ENCODE measurements around the gene FAM3D. TPM values are rescaled to one million over a fixed set of nuclear protein-coding genes. Genes with fewer than 3 reads are reported as not detected.
"Not testable (repeated sequence)": the region's sequence is repeated elsewhere in the genome, so short reads cannot be mapped to it uniquely, and the experiment has no call there.

FAM3D gene
- total RNA-seq, 4 donors from 2014 or later = 47.0 to 200 (median 135) TPM

DNA sequence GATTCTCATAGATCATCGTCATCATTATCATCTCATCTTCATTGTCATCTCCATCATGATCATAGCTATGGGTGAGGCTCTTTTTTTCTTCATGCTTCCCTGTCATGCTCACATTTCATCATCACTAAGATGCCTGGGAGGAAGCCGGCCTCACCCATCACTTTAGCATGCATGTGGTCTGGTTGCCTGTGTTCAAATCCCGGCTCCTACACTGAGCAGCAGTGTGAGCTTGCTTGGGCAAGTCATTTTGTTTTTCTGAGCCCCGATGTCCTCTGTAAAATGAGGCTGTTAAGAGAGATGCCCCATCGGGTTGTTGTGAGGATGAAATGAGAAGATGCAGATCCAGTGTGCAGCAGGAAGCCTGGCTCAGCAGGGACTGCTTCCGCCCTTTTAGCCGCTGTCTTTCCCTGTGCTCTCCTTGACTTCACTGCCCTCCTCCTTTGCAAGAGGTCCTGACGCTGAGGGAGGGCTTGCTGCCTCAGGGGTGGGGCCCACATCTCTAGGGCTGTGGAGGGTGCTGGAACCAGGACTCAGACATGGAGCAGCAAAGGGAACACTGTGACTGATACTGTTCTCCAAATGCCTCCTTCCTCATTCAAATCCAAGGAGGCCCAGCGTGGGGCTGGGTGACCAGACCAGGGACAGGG lies 14.4 kb upstream of the FAM3D start:
- Histone ChIP-seq H3K27ac (no peak overlapping the region), H3K36me3 (no peaks in the 10 kb centered on the region), H3K4me1 (peaks cover 0 to 8% (median 0%) of the 10 kb centered on the region in 4 donors), H3K27me3 (no peaks in the 10 kb centered on the region), H3K4me3 (no peak overlapping the region), H3K9me3 (no peaks in the 10 kb centered on the region)
- no peak for DNase-seq
- TF ChIP-seq, protein P1, sequence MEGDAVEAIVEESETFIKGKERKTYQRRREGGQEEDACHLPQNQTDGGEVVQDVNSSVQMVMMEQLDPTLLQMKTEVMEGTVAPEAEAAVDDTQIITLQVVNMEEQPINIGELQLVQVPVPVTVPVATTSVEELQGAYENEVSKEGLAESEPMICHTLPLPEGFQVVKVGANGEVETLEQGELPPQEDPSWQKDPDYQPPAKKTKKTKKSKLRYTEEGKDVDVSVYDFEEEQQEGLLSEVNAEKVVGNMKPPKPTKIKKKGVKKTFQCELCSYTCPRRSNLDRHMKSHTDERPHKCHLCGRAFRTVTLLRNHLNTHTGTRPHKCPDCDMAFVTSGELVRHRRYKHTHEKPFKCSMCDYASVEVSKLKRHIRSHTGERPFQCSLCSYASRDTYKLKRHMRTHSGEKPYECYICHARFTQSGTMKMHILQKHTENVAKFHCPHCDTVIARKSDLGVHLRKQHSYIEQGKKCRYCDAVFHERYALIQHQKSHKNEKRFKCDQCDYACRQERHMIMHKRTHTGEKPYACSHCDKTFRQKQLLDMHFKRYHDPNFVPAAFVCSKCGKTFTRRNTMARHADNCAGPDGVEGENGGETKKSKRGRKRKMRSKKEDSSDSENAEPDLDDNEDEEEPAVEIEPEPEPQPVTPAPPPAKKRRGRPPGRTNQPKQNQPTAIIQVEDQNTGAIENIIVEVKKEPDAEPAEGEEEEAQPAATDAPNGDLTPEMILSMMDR (IDR thresholded peaks at IDR 0.05) = no peak
- no peak for TF ChIP-seq POLR2A (IDR thresholded peaks at IDR 0.05)

DNA sequence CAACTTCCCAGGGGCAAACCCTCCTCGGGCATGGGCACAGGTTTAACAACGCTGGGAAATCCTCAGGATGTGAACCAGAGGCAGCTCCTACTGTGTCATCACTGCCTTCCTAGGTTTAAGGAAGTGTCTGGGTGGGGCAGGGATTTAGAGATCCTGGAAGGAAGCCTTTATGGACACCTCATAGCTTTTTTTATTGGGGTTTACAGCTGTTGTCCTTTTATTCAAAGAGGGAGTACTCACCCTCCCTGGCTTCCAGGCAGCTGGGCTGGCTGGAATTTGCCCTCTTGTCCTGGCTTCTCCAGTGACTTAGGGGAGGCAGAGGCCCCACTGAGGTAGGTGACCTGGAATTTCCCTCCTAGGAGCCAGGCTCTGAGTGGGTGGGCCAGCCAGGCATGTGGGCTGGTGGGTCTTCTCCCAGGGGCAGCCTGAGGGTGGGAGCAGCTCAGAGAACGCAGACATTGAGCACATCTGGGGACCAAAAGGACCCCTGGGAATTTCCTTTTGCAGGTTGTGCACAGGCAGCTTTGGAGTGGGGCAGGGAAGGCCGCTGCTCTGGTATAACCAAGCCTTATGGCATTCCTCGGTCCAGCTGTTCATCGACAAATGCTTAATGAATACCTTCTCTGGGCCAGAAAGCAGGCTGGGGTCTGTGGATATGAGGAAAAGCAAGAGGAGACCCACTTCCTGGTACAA lies 13.5 kb upstream of the FAM3D start:
- Histone ChIP-seq H3K4me1 (peaks cover 0 to 8% (median 0%) of the 10 kb centered on the region in 4 donors), H3K36me3 (no peaks in the 10 kb centered on the region), H3K4me3 (no peak overlapping the region), H3K9me3 (no peaks in the 10 kb centered on the region), H3K27me3 (no peaks in the 10 kb centered on the region), H3K27ac (peak overlapping the region in 1 of 4 donors; percentile 52)
- peak in 2 of 3 donors; percentile 64 to 68 for DNase-seq
- TF ChIP-seq POLR2A (IDR thresholded peaks at IDR 0.05) = no peak
- TF ChIP-seq, protein P1 (IDR thresholded peaks at IDR 0.05) = no peak

DNA sequence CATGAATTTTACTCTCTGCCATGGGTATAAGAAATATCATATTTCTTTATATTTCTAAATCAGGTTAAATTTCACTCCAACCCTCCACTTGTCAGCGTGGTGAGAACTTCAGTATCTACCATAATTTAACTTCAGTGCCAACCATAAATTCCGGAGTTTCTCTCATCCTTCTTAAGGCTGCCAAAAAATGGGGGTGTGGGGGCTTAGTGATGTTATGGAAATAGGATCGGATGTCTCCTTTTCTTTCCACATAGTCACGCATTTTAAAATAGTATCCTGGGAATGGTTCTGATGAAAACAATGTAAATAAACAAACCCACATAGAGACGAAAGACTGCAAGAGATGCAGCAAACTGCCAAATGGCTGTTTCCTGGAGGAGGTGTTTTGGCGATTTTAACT lies 12.9 kb upstream of the FAM3D start:
- peaks cover 0 to 8% (median 0%) of the 10 kb centered on the region in 4 donors for H3K4me1 ChIP-seq
- DNase-seq = no peak
- no peaks in the 10 kb centered on the region for H3K9me3 ChIP-seq
- TF ChIP-seq, protein P1 (IDR thresholded peaks at IDR 0.05) = no peak
- no peak for TF ChIP-seq POLR2A (IDR thresholded peaks at IDR 0.05)
- H3K27ac ChIP-seq = peak overlapping the region in 1 of 4 donors; percentile 52
- H3K36me3 ChIP-seq = no peaks in the 10 kb centered on the region
- no peak overlapping the region for H3K4me3 ChIP-seq
- H3K27me3 ChIP-seq = no peaks in the 10 kb centered on the region

DNA sequence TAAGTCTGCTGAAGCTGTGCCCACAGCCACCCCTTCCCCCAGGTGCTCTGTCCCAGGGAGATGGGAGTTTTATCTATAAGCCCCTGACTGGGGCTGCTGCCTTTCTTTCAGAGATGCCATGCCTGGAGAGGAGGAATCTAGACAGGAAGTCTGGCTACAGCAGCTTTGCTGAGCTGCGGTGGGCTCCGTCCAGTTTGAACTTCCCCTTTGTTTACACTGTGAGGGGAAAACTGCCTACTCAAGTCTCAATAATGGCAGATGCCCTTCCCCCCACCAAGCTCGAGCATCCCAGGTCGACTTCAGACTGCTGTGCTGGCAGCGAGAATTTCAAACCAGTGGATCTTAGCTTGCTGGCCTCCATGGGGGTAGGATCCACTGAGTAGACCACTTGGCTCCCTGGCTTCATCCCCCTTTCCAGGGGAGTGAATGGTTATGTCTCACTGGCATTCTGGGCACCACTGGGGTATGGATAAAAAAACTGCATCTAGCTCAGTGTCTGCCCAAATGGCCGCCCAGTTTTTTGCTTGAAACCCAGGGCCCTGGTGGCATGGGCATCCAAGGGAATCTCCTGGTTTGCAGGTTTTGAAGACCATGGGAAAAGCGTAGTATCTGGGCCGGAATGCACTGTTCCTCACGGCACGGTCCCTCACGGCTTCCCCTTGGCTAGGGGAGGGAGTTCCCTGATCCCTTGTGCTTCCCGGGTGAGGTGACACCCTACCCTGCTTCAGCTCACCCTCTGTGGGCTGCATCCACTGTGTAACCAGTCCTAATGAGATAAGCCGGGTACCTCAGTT lies 11.8 kb upstream of the FAM3D start:
- not testable (repeated sequence) for DNase-seq, H3K27ac ChIP-seq, H3K9me3 ChIP-seq, H3K36me3 ChIP-seq, H3K4me1 ChIP-seq, H3K4me3 ChIP-seq, H3K27me3 ChIP-seq

DNA sequence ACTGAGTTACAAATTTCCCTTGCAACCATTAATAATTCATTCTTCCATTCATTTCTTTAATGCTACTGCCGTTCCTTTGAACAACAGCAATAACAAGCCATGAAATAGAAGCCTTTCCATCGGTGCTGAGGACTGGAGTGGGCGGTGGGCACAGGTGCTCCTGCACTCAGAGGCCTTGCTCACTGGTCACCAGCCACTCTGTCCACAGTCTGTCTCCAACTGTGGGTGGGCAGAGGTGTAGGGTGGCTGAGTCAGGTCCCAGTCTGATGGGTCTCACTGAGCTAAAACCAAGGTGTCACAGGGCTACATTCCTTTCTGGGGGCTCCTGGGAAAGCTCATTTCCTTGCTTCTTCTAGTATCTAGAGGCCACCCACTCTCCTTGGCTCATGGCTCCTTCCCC lies 6.3 kb upstream of the FAM3D start:
- no peak for TF ChIP-seq POLR2A (IDR thresholded peaks at IDR 0.05)
- TF ChIP-seq, protein P1 (IDR thresholded peaks at IDR 0.05) = no peak
- peak in 1 of 3 donors; percentile 8 for DNase-seq
- Histone ChIP-seq H3K27me3 (no peaks in the 10 kb centered on the region), H3K4me3 (no peak overlapping the region), H3K36me3 (no peaks in the 10 kb centered on the region), H3K27ac (no peak overlapping the region), H3K9me3 (no peaks in the 10 kb centered on the region), H3K4me1 (peaks cover 0 to 19% (median 0%) of the 10 kb centered on the region in 4 donors)

DNA sequence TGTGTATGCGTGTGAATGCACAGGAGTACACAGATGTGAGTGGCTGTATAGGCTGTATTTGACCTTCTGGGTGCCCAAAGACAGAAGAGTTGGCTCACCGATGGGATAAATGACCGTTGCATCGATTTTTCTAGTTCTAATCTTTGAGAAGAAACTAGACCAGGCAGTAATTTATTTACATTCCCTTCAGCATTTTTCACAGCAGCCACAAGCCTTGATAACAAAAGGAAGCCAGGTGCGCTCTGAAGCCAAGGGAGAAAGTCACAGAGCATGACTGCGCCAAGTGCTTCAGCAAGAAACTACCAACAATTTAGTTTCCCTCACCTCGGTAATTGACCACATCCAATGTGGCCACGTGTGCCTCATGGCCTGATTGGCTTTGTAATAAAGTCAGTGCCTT lies 5.9 kb upstream of the FAM3D start:
- Histone ChIP-seq H3K27ac (no peak overlapping the region), H3K4me3 (no peak overlapping the region), H3K9me3 (no peaks in the 10 kb centered on the region), H3K36me3 (no peaks in the 10 kb centered on the region), H3K4me1 (peaks cover 0 to 24% (median 0%) of the 10 kb centered on the region in 4 donors), H3K27me3 (no peaks in the 10 kb centered on the region)
- peak in 1 of 3 donors; percentile 10 for DNase-seq
- no peak for TF ChIP-seq POLR2A (IDR thresholded peaks at IDR 0.05)
- TF ChIP-seq, protein P1 (IDR thresholded peaks at IDR 0.05) = no peak
